ENCODE results near the gene MAP1B. TPM values are rescaled to one million over a fixed set of nuclear protein-coding genes. Genes with fewer than 3 reads are reported as not detected.

MAP1B gene
- polyA plus RNA-seq, 1 experiment: 55.3 TPM

- Histone ChIP-seq H3K27ac (ENCODE audit: low read depth, low read length) (peak overlapping the region; percentile 52), H3K27me3 (ENCODE audit: control insufficient read depth, insufficient read depth, low read length) (no peaks in the 10 kb centered on the region), H3K9me3 (ENCODE audit: control insufficient read depth, insufficient read depth, low read length) (no peaks in the 10 kb centered on the region), H3K4me3 (ENCODE audit: low read depth, low read length) (no peak overlapping the region)
- ChIA-PET POLR2A (interaction anchor here (0.7 to 1.0 kb wide), 2 partner anchors 26 to 46 kb away, joined by 3 read pairs; no protein-coding TSS in a partner anchor), CTCF (interaction anchor here (1.3 kb wide), 3 partner anchors 8 to 175 kb away, joined by 3 to 4 read pairs (median 3); no protein-coding TSS in a partner anchor)
- no peak for DNase-seq (ENCODE audit: low read depth, low spot score)
- TF ChIP-seq CTCF (IDR thresholded peaks at IDR 0.05; ENCODE audit: low read depth, low read length): no peak
Measured at GRCh38 chr5:72133212-72133990, 26.1 kb downstream of the MAP1B start.

GRCh38 chr5:72134226-72134899 is 27.1 kb downstream of the MAP1B start:
- Histone ChIP-seq H3K27me3 (ENCODE audit: control insufficient read depth, insufficient read depth, low read length) (no peaks in the 10 kb centered on the region), H3K4me3 (ENCODE audit: low read depth, low read length) (no peak overlapping the region), H3K9me3 (ENCODE audit: control insufficient read depth, insufficient read depth, low read length) (no peaks in the 10 kb centered on the region), H3K27ac (ENCODE audit: low read depth, low read length) (no peak overlapping the region)
- POLR2A ChIA-PET: interaction anchor here (0.7 to 1.0 kb wide), 2 partner anchors 25 to 45 kb away, joined by 3 read pairs; no protein-coding TSS in a partner anchor
- TF ChIP-seq CTCF (IDR thresholded peaks at IDR 0.05; ENCODE audit: low read depth, low read length): no peak
- DNase-seq (ENCODE audit: low read depth, low spot score): no peak
- CTCF ChIA-PET: interaction anchor here (1.3 to 1.6 kb wide), 2 partner anchors 9 to 175 kb away, joined by 3 read pairs; no protein-coding TSS in a partner anchor

GRCh38 chr5:72137826-72138409 is 30.6 kb downstream of the MAP1B start:
- no peaks in the 10 kb centered on the region for H3K9me3 ChIP-seq (ENCODE audit: control insufficient read depth, insufficient read depth, low read length)
- no peak overlapping the region for H3K4me3 ChIP-seq (ENCODE audit: low read depth, low read length)
- ChIA-PET CTCF (interaction anchor here (0.9 kb wide), 1 partner anchor 26 kb away, joined by 3 read pairs; no protein-coding TSS in a partner anchor), POLR2A (interaction anchor here (1.1 kb wide), 1 partner anchor 144 kb away, joined by 3 read pairs; no protein-coding TSS in a partner anchor)
- H3K27me3 ChIP-seq (ENCODE audit: control insufficient read depth, insufficient read depth, low read length): no peaks in the 10 kb centered on the region
- no peak overlapping the region for H3K27ac ChIP-seq (ENCODE audit: low read depth, low read length)
- TF ChIP-seq CTCF (IDR thresholded peaks at IDR 0.05; ENCODE audit: low read depth, low read length): peak; percentile 53
- DNase-seq (ENCODE audit: low read depth, low spot score): no peak

- Histone ChIP-seq H3K27me3 (ENCODE audit: control insufficient read depth, insufficient read depth, low read length) (no peaks in the 10 kb centered on the region), H3K9me3 (ENCODE audit: control insufficient read depth, insufficient read depth, low read length) (no peaks in the 10 kb centered on the region), H3K27ac (ENCODE audit: low read depth, low read length) (peak overlapping the region; percentile 88), H3K4me3 (ENCODE audit: low read depth, low read length) (no peak overlapping the region)
- no peak for TF ChIP-seq CTCF (IDR thresholded peaks at IDR 0.05; ENCODE audit: low read depth, low read length)
- ChIA-PET POLR2A (interaction anchor here (0.7 to 1.5 kb wide), 4 partner anchors 18 to 65 kb away, joined by 3 to 9 read pairs (median 3); no protein-coding TSS in a partner anchor), CTCF (interaction anchor here (0.6 to 1.0 kb wide), 2 partner anchors 21 to 169 kb away, joined by 3 to 4 read pairs; no protein-coding TSS in a partner anchor)
- peak; percentile 79 for DNase-seq (ENCODE audit: low read depth, low spot score)
Measured at GRCh38 chr5:72138943-72139521, 31.8 kb downstream of the MAP1B start.

Measured in AG04450 (cell line).